CD4-positive, alpha-beta T cell treated with Interferon alpha-2 for 1 hour (primary cell): ENCODE results near the gene SLC5A2.
"Not testable (repeated sequence)": the region's sequence is repeated elsewhere in the genome, so short reads cannot be mapped to it uniquely, and the experiment has no call there.

Experiments used
- DNase-seq, 2 donors: peaks; one replicate each; pipeline ENCODE4 v3.0.0-alpha.2; 2020 to 2022

Gene SLC5A2

GRCh38 chr16:31477220-31478216 lies 5.4 kb upstream of the SLC5A2 start:
- DNase-seq: peak; percentile 22 to 49

- no peak for DNase-seq
These were observed 4.0 kb upstream of the SLC5A2 start for GRCh38 chr16:31478956-31479355.

GRCh38 chr16:31479751-31480150 lies 3.2 kb upstream of the SLC5A2 start:
- DNase-seq: no peak

- DNase-seq: no peak
These were observed 1.9 kb upstream of the SLC5A2 start for GRCh38 chr16:31480851-31481536.

GRCh38 chr16:31484048-31484447 lies 1.1 kb downstream of the SLC5A2 start:
- not testable (repeated sequence) for DNase-seq

GRCh38 chr16:31484491-31485171 lies 1.7 kb downstream of the SLC5A2 start:
- DNase-seq: no peak

GRCh38 chr16:31485571-31485970 lies 2.6 kb downstream of the SLC5A2 start:
- DNase-seq: no peak

GRCh38 chr16:31486045-31486444 lies 3.1 kb downstream of the SLC5A2 start:
- no peak for DNase-seq

GRCh38 chr16:31487071-31487719 lies 4.3 kb downstream of the SLC5A2 start:
- no peak for DNase-seq

- peak; percentile 71 to 85 for DNase-seq
These were observed 5.0 kb downstream of the SLC5A2 start for GRCh38 chr16:31487720-31488467.

- DNase-seq: no peak
These were observed 5.8 kb downstream of the SLC5A2 start for GRCh38 chr16:31488468-31489297.

GRCh38 chr16:31489298-31489564 lies 6.3 kb downstream of the SLC5A2 start:
- no peak for DNase-seq

GRCh38 chr16:31489616-31490584 lies 7.0 kb downstream of the SLC5A2 start:
- DNase-seq: no peak

- DNase-seq: no peak
These were observed 9.0 kb downstream of the SLC5A2 start for GRCh38 chr16:31491778-31492418.

- no peak for DNase-seq
These were observed 10.7 kb downstream of the SLC5A2 start for GRCh38 chr16:31493506-31494125.

GRCh38 chr16:31496670-31497069 lies 13.7 kb downstream of the SLC5A2 start:
- DNase-seq: no peak

GRCh38 chr16:31498493-31498892 lies 15.6 kb downstream of the SLC5A2 start:
- no peak for DNase-seq

GRCh38 chr16:31499928-31500327 lies 17.0 kb downstream of the SLC5A2 start:
- no peak for DNase-seq
